HepG2 (cell line): ENCODE data around the gene BEGAIN. TPM values are rescaled to one million over a fixed set of nuclear protein-coding genes. Genes with fewer than 3 reads are reported as not detected.

Experiments used
- CEBPB ChIP-seq: IDR thresholded peaks from 2 replicates; pipeline ENCODE4 v1.6.1; 2011; ENCODE audit warnings: low read depth, low read length, improper control_type of control experiment, borderline replicate concordance
- DZIP1 ChIP-seq: sonication (generic); formaldehyde crosslinking; IDR thresholded peaks from 2 replicates; pipeline ENCODE4 v1.5.0; 2020; ENCODE audit warnings: mild to moderate bottlenecking, missing genetic modification reagents
- SP5 ChIP-seq: IDR thresholded peaks from 2 replicates; pipeline ENCODE4 v1.6.1; 2016; ENCODE audit warnings: low read depth, borderline replicate concordance
- TEF ChIP-seq: sonication (generic); formaldehyde crosslinking; IDR thresholded peaks from 2 replicates; pipeline ENCODE4 v1.5.0; 2020; ENCODE audit warnings: missing genetic modification reagents
- ZNF737 ChIP-seq: sonication (generic); formaldehyde crosslinking; IDR thresholded peaks from 2 replicates; pipeline ENCODE4 v1.5.0; 2020; ENCODE audit warnings: missing genetic modification reagents, mild to moderate bottlenecking, borderline replicate concordance
- polyA plus RNA-seq, 8 experiments: library from polyadenylated mRNA; depleted of rRNA in 3 of 8; stranded (reverse) in 7 of 8; unstranded in 1 of 8; fragments of >200 nt; fragmentation: Illumina TruSeq in 4 of 8; extraction: Trizol in 4 of 8; gene quantifications; 2 replicates each; pipeline versions ENCODE4 v1.2.1 to v1.2.3, GENCODE V29; 2011 to 2016; ENCODE audit warnings: low read depth in 4 of 8, missing spikeins in 1 of 8, mixed read lengths in 1 of 8; ENCODE audit not compliant: insufficient read depth in 1 of 8
- total RNA-seq, 5 experiments: library from RNA; depleted of rRNA; stranded (reverse); fragments of >200 nt; fragmentation: Illumina TruSeq; extraction: Trizol; gene quantifications; 2 replicates each; pipeline ENCODE4 v1.2.3, GENCODE V29; 2016; ENCODE audit warnings: low read depth in 1 of 5
- TF ChIP-seq, protein P1 (sequence below): sonication (generic); formaldehyde crosslinking; conservative IDR thresholded peaks from 2 replicates; pipeline ENCODE4 v1.4.0; 2020; ENCODE audit warnings: mild to moderate bottlenecking, missing genetic modification reagents, moderate library complexity
- TF ChIP-seq, protein P2 (sequence below): sonication (generic); formaldehyde crosslinking; IDR thresholded peaks from 2 replicates; pipeline ENCODE4 v1.9.0; 2021; ENCODE audit warnings: missing genetic modification reagents, mild to moderate bottlenecking, borderline replicate concordance

Gene BEGAIN
- total and polyA plus RNA-seq, 2 of the 13 experiments (the other 11 are each of a cell fraction or from before 2014, with no cell fraction given): not detected

- TF ChIP-seq, protein P1, sequence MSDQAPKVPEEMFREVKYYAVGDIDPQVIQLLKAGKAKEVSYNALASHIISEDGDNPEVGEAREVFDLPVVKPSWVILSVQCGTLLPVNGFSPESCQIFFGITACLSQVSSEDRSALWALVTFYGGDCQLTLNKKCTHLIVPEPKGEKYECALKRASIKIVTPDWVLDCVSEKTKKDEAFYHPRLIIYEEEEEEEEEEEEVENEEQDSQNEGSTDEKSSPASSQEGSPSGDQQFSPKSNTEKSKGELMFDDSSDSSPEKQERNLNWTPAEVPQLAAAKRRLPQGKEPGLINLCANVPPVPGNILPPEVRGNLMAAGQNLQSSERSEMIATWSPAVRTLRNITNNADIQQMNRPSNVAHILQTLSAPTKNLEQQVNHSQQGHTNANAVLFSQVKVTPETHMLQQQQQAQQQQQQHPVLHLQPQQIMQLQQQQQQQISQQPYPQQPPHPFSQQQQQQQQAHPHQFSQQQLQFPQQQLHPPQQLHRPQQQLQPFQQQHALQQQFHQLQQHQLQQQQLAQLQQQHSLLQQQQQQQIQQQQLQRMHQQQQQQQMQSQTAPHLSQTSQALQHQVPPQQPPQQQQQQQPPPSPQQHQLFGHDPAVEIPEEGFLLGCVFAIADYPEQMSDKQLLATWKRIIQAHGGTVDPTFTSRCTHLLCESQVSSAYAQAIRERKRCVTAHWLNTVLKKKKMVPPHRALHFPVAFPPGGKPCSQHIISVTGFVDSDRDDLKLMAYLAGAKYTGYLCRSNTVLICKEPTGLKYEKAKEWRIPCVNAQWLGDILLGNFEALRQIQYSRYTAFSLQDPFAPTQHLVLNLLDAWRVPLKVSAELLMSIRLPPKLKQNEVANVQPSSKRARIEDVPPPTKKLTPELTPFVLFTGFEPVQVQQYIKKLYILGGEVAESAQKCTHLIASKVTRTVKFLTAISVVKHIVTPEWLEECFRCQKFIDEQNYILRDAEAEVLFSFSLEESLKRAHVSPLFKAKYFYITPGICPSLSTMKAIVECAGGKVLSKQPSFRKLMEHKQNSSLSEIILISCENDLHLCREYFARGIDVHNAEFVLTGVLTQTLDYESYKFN (CRISPR knock-in tag): no peak
- TF ChIP-seq ZNF737 (CRISPR knock-in tag) (no peak), DZIP1 (CRISPR knock-in tag) (no peak), CEBPB (no peak), TEF (CRISPR knock-in tag) (no peak), SP5 (CRISPR knock-in tag) (no peak)
- TF ChIP-seq, protein P2, sequence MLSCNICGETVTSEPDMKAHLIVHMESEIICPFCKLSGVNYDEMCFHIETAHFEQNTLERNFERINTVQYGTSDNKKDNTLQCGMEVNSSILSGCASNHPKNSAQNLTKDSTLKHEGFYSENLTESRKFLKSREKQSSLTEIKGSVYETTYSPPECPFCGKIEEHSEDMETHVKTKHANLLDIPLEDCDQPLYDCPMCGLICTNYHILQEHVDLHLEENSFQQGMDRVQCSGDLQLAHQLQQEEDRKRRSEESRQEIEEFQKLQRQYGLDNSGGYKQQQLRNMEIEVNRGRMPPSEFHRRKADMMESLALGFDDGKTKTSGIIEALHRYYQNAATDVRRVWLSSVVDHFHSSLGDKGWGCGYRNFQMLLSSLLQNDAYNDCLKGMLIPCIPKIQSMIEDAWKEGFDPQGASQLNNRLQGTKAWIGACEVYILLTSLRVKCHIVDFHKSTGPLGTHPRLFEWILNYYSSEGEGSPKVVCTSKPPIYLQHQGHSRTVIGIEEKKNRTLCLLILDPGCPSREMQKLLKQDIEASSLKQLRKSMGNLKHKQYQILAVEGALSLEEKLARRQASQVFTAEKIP (CRISPR knock-in tag): no peak
These were observed 20.8 kb upstream of the BEGAIN start (continued) for GRCh38 chr14:100608064-100608463.
